ENCODE measurements around the gene RAD51B. TPM values are rescaled to one million over a fixed set of nuclear protein-coding genes. Genes with fewer than 3 reads are reported as not detected.

RAD51B gene
- total and polyA plus RNA-seq, 9 of the 15 experiments (the other 6 are each of a cell fraction or from before 2014, with no cell fraction given): 8.5 to 17.3 (median 11.3) TPM

GRCh38 chr14:68451696-68452373 lies 632.3 kb downstream of the RAD51B start:
- H3K27me3 ChIP-seq (ENCODE audit: control insufficient read depth in 2 of 2, insufficient read depth in 2 of 2, low read length in 2 of 2): no peaks in the 10 kb centered on the region
- CTCF ChIA-PET (ENCODE audit: low intra/inter-chr PET ratio): no interaction called here
- intact Hi-C loops (cut with micrococcal nuclease): no loop called here
- H3K4me1 ChIP-seq (replicated peaks in 1 of 2; ENCODE audit: control insufficient read depth in 2 of 2, insufficient read depth in 2 of 2, low read length in 2 of 2): no peaks in the 10 kb centered on the region; a peak in 1 of 5 replicates
- H3K4me2 ChIP-seq (ENCODE audit: insufficient read depth, low read length): no peak overlapping the region
- H3K9me3 ChIP-seq (replicated peaks; ENCODE audit: control insufficient read depth, insufficient read depth, low read depth, low read length): no peaks in the 10 kb centered on the region
- in situ Hi-C loops (cut with MboI): no loop called here
- no peak for TF ChIP-seq ZNF699 (CRISPR knock-in tag; IDR thresholded peaks at IDR 0.05; ENCODE audit: insufficient replicate concordance)
- no peak for TF ChIP-seq DMBX1 (CRISPR knock-in tag; IDR thresholded peaks at IDR 0.05; ENCODE audit: borderline replicate concordance)
- TF ChIP-seq GTF2A2 (tag; IDR thresholded peaks at IDR 0.05): no peak
- no peak for TF ChIP-seq SIRT6 (IDR thresholded peaks at IDR 0.05; ENCODE audit: low read depth, low read length)
- no peak for TF ChIP-seq ZKSCAN8 (CRISPR knock-in tag; IDR thresholded peaks at IDR 0.05)
- no peak for TF ChIP-seq PURB (CRISPR knock-in tag; IDR thresholded peaks at IDR 0.05; ENCODE audit: low read depth)
- no peak for TF ChIP-seq E2F8 (IDR thresholded peaks at IDR 0.05; ENCODE audit: low read depth, partially characterized antibody)
- TF ChIP-seq SMAD2 (IDR thresholded peaks at IDR 0.05; ENCODE audit: low read depth, low read length): no peak
- TF ChIP-seq THRA (IDR thresholded peaks at IDR 0.05): no peak
- TF ChIP-seq ZNF311 (CRISPR knock-in tag; IDR thresholded peaks at IDR 0.05): no peak
- POLR2A ChIA-PET: no interaction called here
- DNase-seq (ENCODE audit: extremely low read depth in 1 of 4, low spot score in 3 of 4) (no peak), FAIRE-seq (no peak), ATAC-seq (no peak)
- H3K36me3 ChIP-seq (ENCODE audit: control insufficient read depth, insufficient read depth, low read length): no peaks in the 10 kb centered on the region
- H3K9ac ChIP-seq (ENCODE audit: insufficient read depth in 1 of 2, low read depth in 2 of 2, low read length in 2 of 2): no peak overlapping the region
- no peaks in the 10 kb centered on the region for H3K79me2 ChIP-seq (ENCODE audit: control insufficient read depth, insufficient read depth, low read length)
- no peaks in the 10 kb centered on the region for H4K20me1 ChIP-seq (replicated peaks; ENCODE audit: control insufficient read depth, insufficient read depth, low read length)
- no peaks in the 10 kb centered on the region for H3K9me1 ChIP-seq (ENCODE audit: control insufficient read depth, insufficient read depth, low read length)
- H3K4me3 ChIP-seq: no peak overlapping the region
- no peak overlapping the region for H3K27ac ChIP-seq (ENCODE audit: extremely low read depth, low read depth, low read length)
- WGBS (ENCODE audit: insufficient coverage, low coverage, missing lambda C conversion rate): 61% methylated on average over 4 of the region's 4 CpGs
- H2AFZ ChIP-seq (ENCODE audit: low read depth, low read length): no peak overlapping the region
- no TSS peak for BruUV-seq (replicated peaks)

Measured in K562 (cell line).